Progenitor cell of endocrine pancreas (in vitro differentiated cells): ENCODE data around the gene AFDN. TPM values are rescaled to one million over a fixed set of nuclear protein-coding genes. Genes with fewer than 3 reads are reported as not detected.

Experiments used
- DNase-seq: peaks from one replicate; pipeline ENCODE4 v3.0.0; 2021; ENCODE audit warnings: low spot score; ENCODE audit not compliant: unreplicated experiment
- H3K27ac Mint-ChIP-seq: 2 replicates; pipeline ENCODE4 v1.8.0; 2021; ENCODE audit warnings: mild to moderate bottlenecking, moderate library complexity, mixed read lengths
- H3K27me3 Mint-ChIP-seq: 2 replicates; pipeline ENCODE4 v1.8.0; 2021; ENCODE audit warnings: mixed read lengths
- H3K36me3 Mint-ChIP-seq: 2 replicates; pipeline ENCODE4 v1.8.0; 2022; ENCODE audit warnings: mixed read lengths; ENCODE audit not compliant: insufficient read depth
- H3K4me1 Mint-ChIP-seq: 2 replicates; pipeline ENCODE4 v1.8.0; 2021; ENCODE audit warnings: low read depth, mixed read lengths
- H3K4me3 Mint-ChIP-seq: 2 replicates; pipeline ENCODE4 v1.8.0; 2021; ENCODE audit warnings: low read depth, mild to moderate bottlenecking, moderate library complexity, mixed read lengths
- H3K9me3 Mint-ChIP-seq: 2 replicates; pipeline ENCODE4 v1.8.0; 2021; ENCODE audit warnings: low read depth, mixed read lengths
- CTCF ChIP-seq: fragments of 200-600 bp; sonication (generic); IDR thresholded peaks from one replicate; pipeline ENCODE4 v1.5.0; 2021; ENCODE audit warnings: antibody characterized with exemption, mild to moderate bottlenecking; ENCODE audit not compliant: unreplicated experiment
- total RNA-seq: library from RNA; stranded (reverse); gene quantifications from 2 replicates; pipeline ENCODE4 v1.2.1, GENCODE V29; 2021

The AFDN gene
- total RNA-seq, 1 donor from 2014 or later = 423 TPM

GRCh38 chr6:167932468-167933276, 106.0 kb downstream of the AFDN start:
- H3K4me3 Mint-ChIP-seq = peak overlapping the region; percentile 27
- DNase-seq = no peak
- no peak for TF ChIP-seq CTCF
- H3K9me3 Mint-ChIP-seq = no peaks in the 10 kb centered on the region
- no peaks in the 10 kb centered on the region for H3K27me3 Mint-ChIP-seq
- H3K4me1 Mint-ChIP-seq = peaks cover 41% of the 10 kb centered on the region
- H3K36me3 Mint-ChIP-seq = peaks cover 29% of the 10 kb centered on the region
- peak overlapping the region; percentile 96 for H3K27ac Mint-ChIP-seq

- Mint-ChIP-seq H3K27me3 (no peaks in the 10 kb centered on the region), H3K27ac (peak overlapping the region; percentile 88), H3K4me3 (no peak overlapping the region), H3K9me3 (no peaks in the 10 kb centered on the region), H3K4me1 (peaks cover 41% of the 10 kb centered on the region), H3K36me3 (peaks cover 31% of the 10 kb centered on the region)
- TF ChIP-seq CTCF = no peak
- no peak for DNase-seq
Observed at GRCh38 chr6:167933290-167933689, 106.6 kb downstream of the AFDN start.

- H3K27ac Mint-ChIP-seq = peak overlapping the region; percentile 97
Observed at GRCh38 chr6:167933847-167934246, 107.1 kb downstream of the AFDN start.

GRCh38 chr6:167934426-167934864, 107.7 kb downstream of the AFDN start:
- Mint-ChIP-seq H3K27ac (peak overlapping the region; percentile 97), H3K36me3 (peaks cover 35% of the 10 kb centered on the region)

More at GRCh38 chr6:167933847-167934246, 107.1 kb downstream of the AFDN start:
- TF ChIP-seq CTCF = no peak
- DNase-seq = no peak
- H3K9me3 Mint-ChIP-seq = no peaks in the 10 kb centered on the region
- H3K27me3 Mint-ChIP-seq = no peaks in the 10 kb centered on the region
- H3K4me3 Mint-ChIP-seq = no peak overlapping the region
- H3K36me3 Mint-ChIP-seq = peaks cover 33% of the 10 kb centered on the region
- peaks cover 41% of the 10 kb centered on the region for H3K4me1 Mint-ChIP-seq

GRCh38 chr6:167936051-167936450, 109.3 kb downstream of the AFDN start:
- TF ChIP-seq CTCF = no peak
- no peak overlapping the region for H3K4me3 Mint-ChIP-seq
- peaks cover 37% of the 10 kb centered on the region for H3K4me1 Mint-ChIP-seq
- H3K27ac Mint-ChIP-seq = no peak overlapping the region
- no peak for DNase-seq
- H3K36me3 Mint-ChIP-seq = peaks cover 27% of the 10 kb centered on the region
- H3K27me3 Mint-ChIP-seq = no peaks in the 10 kb centered on the region
- H3K9me3 Mint-ChIP-seq = no peaks in the 10 kb centered on the region

More at GRCh38 chr6:167934426-167934864, 107.7 kb downstream of the AFDN start:
- peaks cover 41% of the 10 kb centered on the region for H3K4me1 Mint-ChIP-seq
- no peak for DNase-seq
- no peak for TF ChIP-seq CTCF
- no peaks in the 10 kb centered on the region for H3K27me3 Mint-ChIP-seq
- H3K9me3 Mint-ChIP-seq = no peaks in the 10 kb centered on the region
- H3K4me3 Mint-ChIP-seq = peak overlapping the region; percentile 52
